GM18858 (cell line): ENCODE results near the gene DOCK1.

Experiments
- ATAC-seq: cut with Tn5 transposase; IDR thresholded peaks from one replicate; pipeline ENCODE4 v1.9.1; 2021; ENCODE audit not compliant: unreplicated experiment

The DOCK1 gene

GRCh38 chr10:127441350-127442219 is 536.4 kb downstream of the DOCK1 start:
- no peak for ATAC-seq

GRCh38 chr10:127442220-127442525 is 536.9 kb downstream of the DOCK1 start:
- no peak for ATAC-seq

GRCh38 chr10:127444155-127444554 is 538.9 kb downstream of the DOCK1 start:
- no peak for ATAC-seq

GRCh38 chr10:127447197-127447596 is 542.0 kb downstream of the DOCK1 start:
- ATAC-seq = no peak

GRCh38 chr10:127449490-127449889 is 544.3 kb downstream of the DOCK1 start:
- ATAC-seq = no peak

- ATAC-seq = no peak
Observed at GRCh38 chr10:127450644-127451043, 545.4 kb downstream of the DOCK1 start.

GRCh38 chr10:127451628-127452027 is 546.4 kb downstream of the DOCK1 start:
- ATAC-seq = no peak

- ATAC-seq = no peak
Observed at GRCh38 chr10:127452568-127452967, 547.3 kb downstream of the DOCK1 start.

GRCh38 chr10:127453706-127454105 is 548.5 kb downstream of the DOCK1 start:
- ATAC-seq = no peak

- no peak for ATAC-seq
Observed at GRCh38 chr10:127456122-127456521, 550.9 kb downstream of the DOCK1 start.

- ATAC-seq = no peak
Observed at GRCh38 chr10:127458016-127458810, 553.0 kb downstream of the DOCK1 start.

- no peak for ATAC-seq
Observed at GRCh38 chr10:127458829-127459228, 553.6 kb downstream of the DOCK1 start.

GRCh38 chr10:127459918-127460317 is 554.7 kb downstream of the DOCK1 start:
- no peak for ATAC-seq

- no peak for ATAC-seq
Observed at GRCh38 chr10:127462643-127463295, 557.5 kb downstream of the DOCK1 start.

- no peak for ATAC-seq
Observed at GRCh38 chr10:127463548-127463947, 558.3 kb downstream of the DOCK1 start.

- ATAC-seq = no peak
Observed at GRCh38 chr10:127464561-127464960, 559.3 kb downstream of the DOCK1 start.

GRCh38 chr10:127467811-127468210 is 562.6 kb downstream of the DOCK1 start:
- no peak for ATAC-seq

GRCh38 chr10:127468632-127469031 is 563.4 kb downstream of the DOCK1 start:
- ATAC-seq = no peak

- no peak for ATAC-seq
Observed at GRCh38 chr10:127470911-127471310, 565.7 kb downstream of the DOCK1 start.

GRCh38 chr10:127472976-127473375 is 567.7 kb downstream of the DOCK1 start:
- no peak for ATAC-seq

GRCh38 chr10:127474501-127474900 is 569.3 kb downstream of the DOCK1 start:
- ATAC-seq = no peak
